Natural killer cell (primary cell): ENCODE measurements around the gene H6PD. TPM values are rescaled to one million over a fixed set of nuclear protein-coding genes. Genes with fewer than 3 reads are reported as not detected.
A peak's percentile ranks its signal among the peaks of the same experiment; 100 is the strongest.

Source experiments
- ATAC-seq, 3 donors: fragments of 150-1000 bp in 2 of 3; fragments of 200-7000 bp in 1 of 3; cut with Tn5 transposase; 1 replicate in 1 of 3; 2 replicates in 2 of 3; pipeline ENCODE4 v1.10.0; 2021; ENCODE audit warnings: mild to moderate bottlenecking in 2 of 3, moderate library complexity in 2 of 3
- DNase-seq, 2 donors: peaks; one replicate each; pipeline versions ENCODE4 v3.0.0 to v3.0.0-alpha.2; 2013 to 2021; ENCODE audit warnings: mixed read lengths in 1 of 2
- H3K27ac ChIP-seq: one replicate; pipeline ENCODE4 v1.5.1; 2013; ENCODE audit warnings: mild to moderate bottlenecking, low read length
- H3K27me3 ChIP-seq: one replicate; pipeline ENCODE4 v1.6.1; 2013; ENCODE audit warnings: low read length; ENCODE audit not compliant: control insufficient read depth, insufficient read depth
- H3K36me3 ChIP-seq: one replicate; pipeline ENCODE4 v1.6.1; 2013; ENCODE audit warnings: low read length; ENCODE audit not compliant: control insufficient read depth, insufficient read depth
- H3K4me1 ChIP-seq: one replicate; pipeline ENCODE4 v1.6.1; 2013; ENCODE audit warnings: low read length; ENCODE audit not compliant: control insufficient read depth, insufficient read depth
- H3K4me3 ChIP-seq: one replicate; pipeline ENCODE4 v1.5.1; 2013; ENCODE audit warnings: low read length
- H3K9me3 ChIP-seq: one replicate; pipeline ENCODE4 v1.6.1; 2013; ENCODE audit warnings: low read length; ENCODE audit not compliant: control insufficient read depth, insufficient read depth
- H3K27ac Mint-ChIP-seq, 2 donors: one replicate each; pipeline ENCODE4 v1.8.0; 2022; ENCODE audit warnings: mild to moderate bottlenecking in 2 of 2, mixed read lengths in 2 of 2, moderate library complexity in 1 of 2
- H3K27me3 Mint-ChIP-seq, 2 donors: one replicate each; pipeline ENCODE4 v1.8.0; 2022; ENCODE audit warnings: low read depth in 2 of 2, mixed read lengths in 2 of 2
- H3K36me3 Mint-ChIP-seq: one replicate; pipeline ENCODE4 v1.8.0; 2022; ENCODE audit warnings: mixed read lengths
- H3K4me1 Mint-ChIP-seq, 2 donors: one replicate each; pipeline ENCODE4 v1.8.0; 2022; ENCODE audit warnings: mixed read lengths in 2 of 2
- H3K4me3 Mint-ChIP-seq: one replicate; pipeline ENCODE4 v1.8.0; 2022; ENCODE audit warnings: mild to moderate bottlenecking, moderate library complexity, mixed read lengths
- H3K9me3 Mint-ChIP-seq, 2 donors: one replicate each; pipeline ENCODE4 v1.8.0; 2022; ENCODE audit warnings: mixed read lengths in 2 of 2
- WGBS: methylation state at CpG from one replicate; pipeline ENCODE4 v1.1.7; 2013; ENCODE audit warnings: missing lambda C conversion rate; ENCODE audit not compliant: insufficient coverage; 5-methylcytosine and 5-hydroxymethylcytosine counted together
- intact Hi-C: fragments of 100-400 bp; cut with micrococcal nuclease; formaldehyde crosslinking; loops from one replicate; pipeline ENCODE4 v1.14.2; 2022
- total RNA-seq, 4 donors: library from RNA; stranded (reverse); fragments of 120-200 nt in 1 of 4; gene quantifications; one replicate each; pipeline versions ENCODE4 v1.2.3 to v1.2.4, GENCODE V29; 2013 to 2022
- TF ChIP-seq, protein P1 (sequence below): fragments of 200-600 bp; IDR thresholded peaks from one replicate; pipeline ENCODE4 v1.8.0; 2022; ENCODE audit warnings: antibody characterized with exemption

H6PD gene, protein sequence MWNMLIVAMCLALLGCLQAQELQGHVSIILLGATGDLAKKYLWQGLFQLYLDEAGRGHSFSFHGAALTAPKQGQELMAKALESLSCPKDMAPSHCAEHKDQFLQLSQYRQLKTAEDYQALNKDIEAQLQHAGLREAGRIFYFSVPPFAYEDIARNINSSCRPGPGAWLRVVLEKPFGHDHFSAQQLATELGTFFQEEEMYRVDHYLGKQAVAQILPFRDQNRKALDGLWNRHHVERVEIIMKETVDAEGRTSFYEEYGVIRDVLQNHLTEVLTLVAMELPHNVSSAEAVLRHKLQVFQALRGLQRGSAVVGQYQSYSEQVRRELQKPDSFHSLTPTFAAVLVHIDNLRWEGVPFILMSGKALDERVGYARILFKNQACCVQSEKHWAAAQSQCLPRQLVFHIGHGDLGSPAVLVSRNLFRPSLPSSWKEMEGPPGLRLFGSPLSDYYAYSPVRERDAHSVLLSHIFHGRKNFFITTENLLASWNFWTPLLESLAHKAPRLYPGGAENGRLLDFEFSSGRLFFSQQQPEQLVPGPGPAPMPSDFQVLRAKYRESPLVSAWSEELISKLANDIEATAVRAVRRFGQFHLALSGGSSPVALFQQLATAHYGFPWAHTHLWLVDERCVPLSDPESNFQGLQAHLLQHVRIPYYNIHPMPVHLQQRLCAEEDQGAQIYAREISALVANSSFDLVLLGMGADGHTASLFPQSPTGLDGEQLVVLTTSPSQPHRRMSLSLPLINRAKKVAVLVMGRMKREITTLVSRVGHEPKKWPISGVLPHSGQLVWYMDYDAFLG
- total RNA-seq = 10 to 100 TPM; 24.3 to 37.1 (median 31.2) TPM
- total RNA-seq (2013) = 19.4 TPM

DNA sequence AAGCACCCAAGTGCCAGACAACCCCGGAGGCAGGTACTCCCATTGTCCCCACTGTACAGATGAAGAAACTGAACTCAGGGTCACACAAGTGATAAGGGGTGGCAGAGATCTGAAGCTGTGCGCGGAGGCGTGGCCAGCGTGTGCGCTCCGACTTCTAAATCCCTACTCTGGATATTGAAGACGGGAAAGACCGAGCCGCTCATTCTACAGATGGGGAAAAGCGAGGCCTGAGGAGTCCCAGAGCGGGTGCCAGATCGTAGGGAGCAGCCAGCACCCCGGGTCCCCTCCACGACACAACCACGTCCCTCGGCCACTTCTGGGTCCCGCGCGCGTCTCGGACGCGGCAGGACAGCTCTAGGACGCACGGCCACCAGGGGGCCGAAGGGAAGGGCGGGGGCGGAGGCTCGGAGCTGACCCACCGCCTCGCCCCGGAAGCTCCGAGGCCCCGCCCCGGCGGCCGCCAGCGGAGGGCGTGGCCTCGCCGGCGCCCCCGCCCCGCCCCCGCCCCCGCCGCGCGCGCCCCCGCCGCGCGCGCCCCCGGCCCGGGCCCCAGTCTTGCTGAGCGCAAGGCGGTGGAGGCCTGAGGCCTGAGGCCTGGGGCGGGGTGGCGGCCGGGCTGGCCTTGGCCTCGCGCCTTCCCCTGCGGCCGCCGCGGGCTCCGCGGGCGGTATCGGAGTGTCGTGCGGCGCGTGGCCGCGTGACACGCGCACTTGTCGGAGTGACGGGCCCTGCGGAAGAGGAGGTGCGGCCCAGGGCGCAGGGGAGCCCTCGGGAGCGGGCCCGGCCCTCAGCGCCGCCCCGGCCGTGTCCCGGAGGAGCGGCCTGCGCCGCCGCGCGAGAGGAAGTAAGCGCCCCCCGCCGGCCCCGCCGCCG lies at the start of gene H6PD:
Gene H6PD, plus strand, starts transcription at position 552 of the 873 bp plus-strand sequence. CDS start 10,161 bp downstream, outside the sequence.
- under 1% methylated on average over 106 of the region's 106 CpGs for WGBS
- Histone ChIP-seq H3K4me1 (peaks cover 35% of the 10 kb centered on the region), H3K36me3 (no peaks in the 10 kb centered on the region), H3K4me3 (peak within 1 kb of the TSS; percentile 74), H3K27ac (peak within 1 kb of the TSS; percentile 83), H3K9me3 (no peaks in the 10 kb centered on the region), H3K27me3 (no peaks in the 10 kb centered on the region)
- no peaks in the 10 kb centered on the region for H3K36me3 Mint-ChIP-seq
- TF ChIP-seq, protein P1, sequence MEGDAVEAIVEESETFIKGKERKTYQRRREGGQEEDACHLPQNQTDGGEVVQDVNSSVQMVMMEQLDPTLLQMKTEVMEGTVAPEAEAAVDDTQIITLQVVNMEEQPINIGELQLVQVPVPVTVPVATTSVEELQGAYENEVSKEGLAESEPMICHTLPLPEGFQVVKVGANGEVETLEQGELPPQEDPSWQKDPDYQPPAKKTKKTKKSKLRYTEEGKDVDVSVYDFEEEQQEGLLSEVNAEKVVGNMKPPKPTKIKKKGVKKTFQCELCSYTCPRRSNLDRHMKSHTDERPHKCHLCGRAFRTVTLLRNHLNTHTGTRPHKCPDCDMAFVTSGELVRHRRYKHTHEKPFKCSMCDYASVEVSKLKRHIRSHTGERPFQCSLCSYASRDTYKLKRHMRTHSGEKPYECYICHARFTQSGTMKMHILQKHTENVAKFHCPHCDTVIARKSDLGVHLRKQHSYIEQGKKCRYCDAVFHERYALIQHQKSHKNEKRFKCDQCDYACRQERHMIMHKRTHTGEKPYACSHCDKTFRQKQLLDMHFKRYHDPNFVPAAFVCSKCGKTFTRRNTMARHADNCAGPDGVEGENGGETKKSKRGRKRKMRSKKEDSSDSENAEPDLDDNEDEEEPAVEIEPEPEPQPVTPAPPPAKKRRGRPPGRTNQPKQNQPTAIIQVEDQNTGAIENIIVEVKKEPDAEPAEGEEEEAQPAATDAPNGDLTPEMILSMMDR = peak; percentile 31
- DNase-seq (peak; percentile 69 to 88), ATAC-seq (peak; percentile 82 to 93 (median 83))
- intact Hi-C loops = no loop called here
- no peaks in the 10 kb centered on the region for H3K27me3 Mint-ChIP-seq
- H3K4me3 Mint-ChIP-seq = peak within 1 kb of the TSS; percentile 97
- peaks cover 26% of the 10 kb centered on the region in 2 donors for H3K4me1 Mint-ChIP-seq
- H3K9me3 Mint-ChIP-seq = no peaks in the 10 kb centered on the region
- H3K27ac Mint-ChIP-seq = peak within 1 kb of the TSS; percentile 90 to 93

DNA sequence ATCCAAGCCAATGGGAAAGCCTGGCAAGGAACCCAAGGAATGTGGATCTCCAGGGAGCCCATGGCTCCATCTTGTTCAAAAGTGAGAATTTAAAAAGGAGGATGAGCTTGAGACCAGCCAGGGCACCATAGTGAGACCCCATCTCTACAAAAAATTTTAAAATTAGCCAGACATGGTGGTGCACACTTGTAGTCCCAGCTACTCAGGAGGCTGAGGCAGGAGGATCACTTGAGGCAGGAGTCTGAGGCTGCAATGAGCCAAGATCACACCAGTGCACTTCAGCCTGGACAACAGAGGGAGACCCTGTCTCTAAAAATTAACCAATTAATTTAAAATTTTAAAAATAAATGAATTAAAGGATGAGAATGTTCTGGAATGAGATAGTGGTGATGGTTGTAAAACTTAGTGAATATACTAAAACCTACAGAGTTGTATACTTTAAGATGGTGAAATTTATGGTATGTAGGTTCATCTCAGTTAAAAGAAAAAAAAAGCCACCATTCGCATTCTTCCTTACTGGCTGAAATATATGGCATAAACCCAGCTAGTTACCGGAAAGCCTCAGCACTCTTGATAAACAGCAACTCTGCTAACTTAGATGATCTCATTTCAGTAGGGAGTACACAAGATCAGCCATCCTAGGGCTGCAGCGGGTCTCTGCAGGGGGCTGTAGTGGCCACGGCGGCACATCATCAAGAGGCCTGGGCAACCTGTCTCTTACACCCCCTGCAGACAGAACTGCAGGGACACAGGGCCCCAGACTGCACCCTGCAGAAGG lies 48.3 kb upstream of the H6PD start:
- H3K9me3 Mint-ChIP-seq = no peaks in the 10 kb centered on the region
- no peaks in the 10 kb centered on the region for H3K36me3 Mint-ChIP-seq
- Histone ChIP-seq H3K4me3 (no peak overlapping the region), H3K27me3 (peaks cover 12% of the 10 kb centered on the region), H3K36me3 (no peaks in the 10 kb centered on the region), H3K9me3 (no peaks in the 10 kb centered on the region), H3K4me1 (peaks cover 13% of the 10 kb centered on the region), H3K27ac (no peak overlapping the region)
- WGBS = 92% methylated on average over 5 of the region's 5 CpGs
- H3K27ac Mint-ChIP-seq = no peak overlapping the region
- peaks cover 6 to 13% of the 10 kb centered on the region in 2 donors for H3K27me3 Mint-ChIP-seq
- DNase-seq = no peak
- intact Hi-C loops = no loop called here
- H3K4me3 Mint-ChIP-seq = no peak overlapping the region
- H3K4me1 Mint-ChIP-seq = peaks cover 0 to 4% of the 10 kb centered on the region in 2 donors
- TF ChIP-seq, protein P1 = no peak
- ATAC-seq = no peak

DNA sequence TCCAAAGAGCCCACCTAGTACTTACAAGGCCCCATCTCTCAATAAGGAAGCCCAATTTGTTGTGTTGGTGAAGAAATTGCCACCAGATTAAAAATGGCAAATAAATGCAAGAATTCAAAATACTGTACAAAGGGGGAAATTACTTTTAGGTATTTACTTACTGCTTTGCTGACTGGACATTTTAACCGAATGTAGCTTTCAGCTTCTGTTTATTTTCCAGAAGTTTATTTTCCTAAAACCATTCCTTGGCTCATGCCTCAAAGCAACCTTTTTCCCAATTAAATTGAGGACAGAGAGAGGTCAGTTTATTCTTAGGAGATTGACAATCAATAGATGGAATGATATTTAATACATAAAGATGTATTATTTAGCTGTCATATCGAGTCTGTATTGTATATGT lies 47.6 kb upstream of the H6PD start:
- intact Hi-C loops = no loop called here
- H3K27me3 ChIP-seq = peaks cover 5% of the 10 kb centered on the region
- Mint-ChIP-seq H3K4me1 (no peaks in the 10 kb centered on the region), H3K27ac (no peak overlapping the region), H3K4me3 (no peak overlapping the region), H3K27me3 (peaks cover 0 to 12% of the 10 kb centered on the region in 2 donors), H3K9me3 (no peaks in the 10 kb centered on the region), H3K36me3 (no peaks in the 10 kb centered on the region)
- TF ChIP-seq, protein P1 = no peak
- DNase-seq (no peak), ATAC-seq (no peak)
- no peaks in the 10 kb centered on the region for H3K9me3 ChIP-seq
- no peak overlapping the region for H3K4me3 ChIP-seq
- H3K4me1 ChIP-seq = peaks cover 6% of the 10 kb centered on the region
- WGBS = no CpG with 5 or more reads among the region's 2 CpGs
- no peak overlapping the region for H3K27ac ChIP-seq
- H3K36me3 ChIP-seq = no peaks in the 10 kb centered on the region
